GM23248 (cell line): ENCODE measurements around the gene EFHC1. TPM values are rescaled to one million over a fixed set of nuclear protein-coding genes. Genes with fewer than 3 reads are reported as not detected.

ENCODE experiments used
- DNase-seq: peaks from one replicate; pipeline ENCODE4 v3.0.0-alpha.2; 2015
- H2AFZ ChIP-seq: fragments of 200-600 bp; sonication (generic); 2 replicates; pipeline ENCODE4 v1.6.1; 2016; ENCODE audit warnings: antibody characterized with exemption
- H3F3A ChIP-seq: fragments of 200-600 bp; sonication (generic); 2 replicates; pipeline ENCODE4 v1.6.1; 2016; ENCODE audit warnings: mild to moderate bottlenecking, antibody characterized with exemption, mixed run types; ENCODE audit not compliant: insufficient read depth
- H3K27ac ChIP-seq: fragments of 200-600 bp; sonication (generic); 2 replicates; pipeline ENCODE4 v1.5.1; 2016; ENCODE audit warnings: mild to moderate bottlenecking
- H3K27me3 ChIP-seq: fragments of 200-600 bp; sonication (generic); replicated peaks from 2 replicates; pipeline ENCODE4 v1.6.1; 2016; ENCODE audit warnings: mild to moderate bottlenecking; ENCODE audit not compliant: insufficient read depth
- H3K36me3 ChIP-seq: fragments of 200-600 bp; sonication (generic); 2 replicates; pipeline ENCODE4 v1.6.1; 2016; ENCODE audit warnings: low read depth, mild to moderate bottlenecking
- H3K4me1 ChIP-seq: fragments of 200-600 bp; sonication (generic); 2 replicates; pipeline ENCODE4 v1.6.1; 2016; ENCODE audit warnings: mild to moderate bottlenecking; ENCODE audit not compliant: insufficient read depth
- H3K4me2 ChIP-seq: fragments of 200-600 bp; sonication (generic); one replicate; pipeline ENCODE4 v1.6.1; 2016; ENCODE audit warnings: mild to moderate bottlenecking; ENCODE audit not compliant: unreplicated experiment
- H3K4me3 ChIP-seq: fragments of 200-600 bp; sonication (generic); 2 replicates; pipeline ENCODE4 v1.5.1; 2016; ENCODE audit warnings: mild to moderate bottlenecking
- H3K79me2 ChIP-seq: fragments of 200-600 bp; sonication (generic); 2 replicates; pipeline ENCODE4 v1.6.1; 2016; ENCODE audit warnings: mild to moderate bottlenecking; ENCODE audit not compliant: insufficient read depth
- H3K9ac ChIP-seq: fragments of 200-600 bp; sonication (generic); 2 replicates; pipeline ENCODE4 v1.6.1; 2016; ENCODE audit warnings: mild to moderate bottlenecking
- H3K9me2 ChIP-seq: fragments of 200-600 bp; sonication (generic); 2 replicates; pipeline ENCODE4 v1.6.1; 2016; ENCODE audit warnings: mixed run types, mild to moderate bottlenecking, moderate library complexity; ENCODE audit not compliant: insufficient read depth
- H3K9me3 ChIP-seq: fragments of 200-600 bp; sonication (generic); one replicate; pipeline ENCODE4 v1.6.1; 2017; ENCODE audit warnings: low read depth
- H4K20me1 ChIP-seq: fragments of 200-600 bp; sonication (generic); 2 replicates; pipeline ENCODE4 v1.6.0; 2016; ENCODE audit not compliant: insufficient read depth
- EZH2 ChIP-seq: fragments of 200-600 bp; sonication (generic); IDR thresholded peaks from 2 replicates; pipeline ENCODE4 v1.6.1; 2018; ENCODE audit warnings: antibody characterized with exemption, mild to moderate bottlenecking; ENCODE audit not compliant: insufficient read depth, poor library complexity, severe bottlenecking
- EZH2phosphoT487 ChIP-seq: fragments of 200-600 bp; sonication (generic); IDR thresholded peaks from 2 replicates; pipeline ENCODE4 v1.6.1; 2018; ENCODE audit warnings: antibody characterized with exemption, moderate library complexity, mild to moderate bottlenecking, low read depth; ENCODE audit not compliant: insufficient read depth
- WGBS, 2 experiments: methylation state at CpG; one replicate each; pipeline ENCODE4 v1.1.6; 2015 to 2017; ENCODE audit warnings: low lambda C conversion rate in 2 of 2, low coverage in 1 of 2; ENCODE audit errors: missing lambda C conversion rate in 2 of 2; 5-methylcytosine and 5-hydroxymethylcytosine counted together
- in situ Hi-C: fragments of 300-500 bp; cut with MboI; formaldehyde crosslinking; loops from 2 replicates; pipeline ENCODE4 v1.15.0; 2020
- polyA plus RNA-seq: library from polyadenylated mRNA; unstranded; fragments of >200 nt; fragmentation: Nextera tagmentation; extraction: Ambion mirVana; gene quantifications from 2 replicates; pipeline ENCODE4 v1.2.1, GENCODE V29; 2016
- total RNA-seq: library from RNA; depleted of rRNA; stranded (reverse); fragments of >200 nt; shearing (Covaris generic); gene quantifications from 2 replicates; pipeline ENCODE4 v1.2.3, GENCODE V29; 2014

EFHC1 gene
- total and polyA plus RNA-seq, 2 experiments from 2014 or later, result 29.7 to 36.1 TPM

GRCh38 chr6:52551483-52552277, 131.5 kb downstream of the EFHC1 start:
- no peaks in the 10 kb centered on the region for H3K9me2 ChIP-seq
- in situ Hi-C loops, result no loop called here
- WGBS, 2 experiments, result 4 to 9% methylated on average over 13 of the region's 13 CpGs
- peak overlapping the region; percentile 62 for H3K9ac ChIP-seq
- no peaks in the 10 kb centered on the region for H3K9me3 ChIP-seq
- H4K20me1 ChIP-seq, result no peaks in the 10 kb centered on the region
- peak overlapping the region; percentile 65 for H3K4me2 ChIP-seq
- peaks cover 93% of the 10 kb centered on the region for H3K4me1 ChIP-seq
- H3K79me2 ChIP-seq, result peaks cover 100% of the 10 kb centered on the region
- no peak overlapping the region for H2AFZ ChIP-seq
- H3K27ac ChIP-seq, result peak overlapping the region; percentile 74
- H3F3A ChIP-seq, result peaks cover 84% of the 10 kb centered on the region
- no peaks in the 10 kb centered on the region for H3K27me3 ChIP-seq
- no peak for TF ChIP-seq EZH2
- TF ChIP-seq EZH2phosphoT487, result no peak
- peak; percentile 86 for DNase-seq
- 0 out of 2 replicates have a peak, but pooled peaks cover 9% of the 10 kb centered on the region for H3K36me3 ChIP-seq
- peak overlapping the region; percentile 6; the same call in 1 of the 2 replicates for H3K4me3 ChIP-seq

GRCh38 chr6:52552278-52552643, 132.1 kb downstream of the EFHC1 start:
- 15 to 16% methylated on average over 6 of the region's 6 CpGs for WGBS, 2 experiments
- Histone ChIP-seq H3K27ac (peak overlapping the region; percentile 74), H3K9me2 (no peaks in the 10 kb centered on the region), H3K27me3 (no peaks in the 10 kb centered on the region), H3K4me3 (peak overlapping the region; percentile 6; the same call in 1 of the 2 replicates), H3K4me2 (peak overlapping the region; percentile 65), H3F3A (peaks cover 84% of the 10 kb centered on the region), H4K20me1 (no peaks in the 10 kb centered on the region), H3K9ac (peak overlapping the region; percentile 62), H3K9me3 (no peaks in the 10 kb centered on the region), H3K4me1 (peaks cover 93% of the 10 kb centered on the region), H3K79me2 (peaks cover 100% of the 10 kb centered on the region), H3K36me3 (0 out of 2 replicates have a peak, but pooled peaks cover 9% of the 10 kb centered on the region), H2AFZ (no peak overlapping the region)
- TF ChIP-seq EZH2 (no peak), EZH2phosphoT487 (no peak)
- DNase-seq, result no peak
- in situ Hi-C loops, result no loop called here

GRCh38 chr6:52553158-52553557, 133.0 kb downstream of the EFHC1 start:
- no peak overlapping the region for H3K4me3 ChIP-seq
- H3K9me3 ChIP-seq, result no peaks in the 10 kb centered on the region
- H3K27me3 ChIP-seq, result no peaks in the 10 kb centered on the region
- H3K27ac ChIP-seq, result peak overlapping the region; percentile 74
- no peak for DNase-seq
- H3K9ac ChIP-seq, result peak overlapping the region; percentile 62; the same call in 1 of the 2 replicates
- 100% methylated on average over 1 of the region's 1 CpG for WGBS, 2 experiments
- H3F3A ChIP-seq, result peaks cover 83% of the 10 kb centered on the region
- H3K9me2 ChIP-seq, result no peaks in the 10 kb centered on the region
- in situ Hi-C loops, result no loop called here
- no peak overlapping the region for H2AFZ ChIP-seq
- H4K20me1 ChIP-seq, result no peaks in the 10 kb centered on the region
- peak overlapping the region; percentile 33 for H3K4me2 ChIP-seq
- TF ChIP-seq EZH2phosphoT487, result no peak
- TF ChIP-seq EZH2, result no peak
- H3K79me2 ChIP-seq, result peaks cover 100% of the 10 kb centered on the region
- H3K36me3 ChIP-seq, result 0 out of 2 replicates have a peak, but pooled peaks cover 9% of the 10 kb centered on the region
- peaks cover 93% of the 10 kb centered on the region for H3K4me1 ChIP-seq

GRCh38 chr6:52553719-52554118, 133.6 kb downstream of the EFHC1 start:
- Histone ChIP-seq H3K27me3 (no peaks in the 10 kb centered on the region), H3K9me3 (no peaks in the 10 kb centered on the region), H3K27ac (peak overlapping the region; percentile 74), H2AFZ (no peak overlapping the region), H3K4me2 (peak overlapping the region; percentile 33), H3F3A (peaks cover 85% of the 10 kb centered on the region), H3K9me2 (no peaks in the 10 kb centered on the region), H3K4me3 (no peak overlapping the region), H4K20me1 (no peaks in the 10 kb centered on the region), H3K4me1 (peaks cover 93% of the 10 kb centered on the region), H3K36me3 (peaks cover 7% of the 10 kb centered on the region; the same call in 1 of the 2 replicates), H3K9ac (no peak overlapping the region), H3K79me2 (peaks cover 100% of the 10 kb centered on the region)
- no peak for TF ChIP-seq EZH2phosphoT487
- no peak for TF ChIP-seq EZH2
- in situ Hi-C loops, result no loop called here
- DNase-seq, result no peak
- 70 to 79% methylated on average over 2 of the region's 2 CpGs for WGBS, 2 experiments
